CD4-positive, alpha-beta T cell (primary cell): ENCODE measurements around the gene CLIC4. TPM values are rescaled to one million over a fixed set of nuclear protein-coding genes. Genes with fewer than 3 reads are reported as not detected.

ENCODE experiments used
- ATAC-seq: fragments of 200-7000 bp; cut with Tn5 transposase; one replicate; pipeline ENCODE4 v1.10.0; 2022; ENCODE audit warnings: mild to moderate bottlenecking; ENCODE audit not compliant: poor library complexity
- CTCF ChIA-PET: fragments of 350-600 bp; sonication (Branson Sonifier 250); formaldehyde crosslinking; loops from one replicate; lab custom pipeline; 2021; ENCODE audit warnings: antibody characterized with exemption, inconsistent platforms; lab: Charles Lee
- POLR2A ChIA-PET: fragments of 350-600 bp; sonication (Branson Sonifier 250); formaldehyde crosslinking; loops from one replicate; lab custom pipeline; 2021; ENCODE audit warnings: antibody characterized with exemption, inconsistent platforms; lab: Charles Lee
- DNase-seq, 14 experiments: peaks; one replicate each; pipeline ENCODE4 v3.0.0-alpha.2; 2013 to 2020; ENCODE audit warnings: mixed read lengths in 2 of 14
- H3K27ac ChIP-seq, 2 donors: one replicate each; pipeline versions ENCODE4 v1.5.1 to v1.7.0; 2013; ENCODE audit warnings: low read length in 2 of 2, low read depth in 1 of 2, mild to moderate bottlenecking in 1 of 2
- H3K27me3 ChIP-seq, 2 experiments: 1 replicate in 1 of 2; 2 replicates in 1 of 2; pipeline versions ENCODE4 v1.6.1 to v1.7.0; 2013; ENCODE audit warnings: low read length in 2 of 2, control low read depth in 1 of 2, mild to moderate bottlenecking in 1 of 2, moderate library complexity in 1 of 2; ENCODE audit not compliant: insufficient read depth in 2 of 2, control insufficient read depth in 1 of 2
- H3K36me3 ChIP-seq: one replicate; pipeline ENCODE4 v1.6.1; 2013; ENCODE audit warnings: low read length, control low read depth; ENCODE audit not compliant: insufficient read depth
- H3K4me1 ChIP-seq: one replicate; pipeline ENCODE4 v1.6.1; 2013; ENCODE audit warnings: low read length, control low read depth; ENCODE audit not compliant: insufficient read depth
- H3K4me3 ChIP-seq: one replicate; pipeline ENCODE4 v1.5.1; 2013; ENCODE audit warnings: mild to moderate bottlenecking, low read length, moderate library complexity
- H3K9me3 ChIP-seq, 2 experiments: 1 replicate in 1 of 2; 2 replicates in 1 of 2; pipeline versions ENCODE4 v1.6.1 to v1.7.0; 2013; ENCODE audit warnings: low read length in 2 of 2, mild to moderate bottlenecking in 2 of 2, control low read depth in 1 of 2, moderate library complexity in 1 of 2; ENCODE audit not compliant: control insufficient read depth in 1 of 2, insufficient read depth in 1 of 2
- H3K27ac Mint-ChIP-seq: one replicate; pipeline ENCODE4 v1.8.0; 2020; ENCODE audit warnings: mixed read lengths
- H3K27me3 Mint-ChIP-seq: one replicate; pipeline ENCODE4 v1.8.0; 2021; ENCODE audit warnings: mixed read lengths
- H3K36me3 Mint-ChIP-seq: one replicate; pipeline ENCODE4 v1.8.0; 2021; ENCODE audit warnings: low read depth, mixed read lengths
- H3K4me1 Mint-ChIP-seq: one replicate; pipeline ENCODE4 v1.8.0; 2021; ENCODE audit warnings: low read depth, mixed read lengths
- H3K4me3 Mint-ChIP-seq: one replicate; pipeline ENCODE4 v1.8.0; 2020; ENCODE audit warnings: mild to moderate bottlenecking, mixed read lengths
- H3K9me3 Mint-ChIP-seq: one replicate; pipeline ENCODE4 v1.8.0; 2020; ENCODE audit warnings: mixed read lengths
- intact Hi-C, 2 experiments: fragments of 100-400 bp; cut with DNase I in 1 of 2; cut with micrococcal nuclease in 1 of 2; formaldehyde crosslinking; loops; one replicate each; pipeline versions ENCODE4 v1.15.1 to v1.9.0; 2023 to 2025; cut with DNase I, micrococcal nuclease
- total RNA-seq, 174 experiments: library from RNA in 2 of 174; stranded (reverse) in 2 of 174; gene quantifications; one replicate each; pipeline ENCODE4 v1.2.3 and lab custom pipeline; 2021 to 2026
- TF ChIP-seq, protein P1 (sequence below): fragments of 200-600 bp; IDR thresholded peaks from one replicate; pipeline ENCODE4 v1.8.0; 2022; ENCODE audit warnings: antibody characterized with exemption, mild to moderate bottlenecking

CLIC4 gene
- total RNA-seq, 2 experiments from 2014 or later, result 1.1 to 1.3 TPM

DNA sequence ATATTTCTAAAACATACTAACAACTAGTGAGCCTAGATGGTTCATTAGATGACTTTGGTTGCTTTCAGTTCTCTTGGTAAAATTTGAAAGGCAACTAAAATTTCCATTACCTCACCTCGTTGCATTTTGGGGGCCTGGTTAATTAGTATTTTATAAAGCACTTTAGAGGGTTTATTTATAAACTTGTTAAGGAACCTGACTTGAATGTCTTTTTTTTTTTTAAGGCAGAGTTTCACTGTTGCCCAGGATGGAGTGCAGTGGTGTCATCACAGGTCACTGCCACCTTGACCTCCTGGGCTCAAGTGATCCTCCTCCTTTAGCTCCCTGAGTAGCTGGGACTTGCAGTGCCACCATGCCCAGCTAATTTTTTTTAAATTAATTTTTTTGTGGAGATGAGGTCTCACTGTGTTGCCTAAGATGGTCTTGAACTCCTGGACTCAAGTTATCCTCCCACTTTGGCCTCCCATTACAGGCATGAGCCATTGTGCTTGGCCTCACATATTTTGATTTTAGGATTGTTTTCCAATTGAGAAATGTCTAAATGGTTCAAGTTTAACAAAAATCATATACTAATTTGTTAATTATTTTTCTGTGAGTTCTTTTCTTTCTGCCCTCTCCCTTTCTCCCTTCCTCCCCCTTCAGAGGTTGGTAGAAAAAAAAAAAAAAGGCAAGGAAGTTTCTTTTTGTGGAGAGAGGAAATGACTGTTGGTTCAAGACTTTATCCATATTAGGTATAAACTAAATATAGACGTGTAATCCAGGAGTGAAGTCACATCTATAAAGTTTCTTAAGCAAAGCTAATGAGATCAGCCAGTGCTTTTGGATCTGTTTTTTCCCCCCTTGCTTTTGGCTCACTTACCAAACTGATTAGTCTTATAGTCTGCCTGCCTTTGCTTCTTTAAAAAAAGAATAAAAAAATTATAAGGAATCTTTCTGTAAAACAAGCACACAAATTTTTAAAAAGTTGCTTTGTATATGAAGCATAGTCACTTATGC is 24.7 kb downstream of the CLIC4 start:
- Mint-ChIP-seq H3K9me3 (no peaks in the 10 kb centered on the region), H3K4me1 (peaks cover 6% of the 10 kb centered on the region), H3K36me3 (no peaks in the 10 kb centered on the region), H3K27me3 (no peaks in the 10 kb centered on the region), H3K27ac (no peak overlapping the region), H3K4me3 (no peak overlapping the region)
- intact Hi-C loops, result no loop called here
- no peaks in the 10 kb centered on the region for H3K36me3 ChIP-seq
- H3K9me3 ChIP-seq, result no peaks in the 10 kb centered on the region
- TF ChIP-seq, protein P1, sequence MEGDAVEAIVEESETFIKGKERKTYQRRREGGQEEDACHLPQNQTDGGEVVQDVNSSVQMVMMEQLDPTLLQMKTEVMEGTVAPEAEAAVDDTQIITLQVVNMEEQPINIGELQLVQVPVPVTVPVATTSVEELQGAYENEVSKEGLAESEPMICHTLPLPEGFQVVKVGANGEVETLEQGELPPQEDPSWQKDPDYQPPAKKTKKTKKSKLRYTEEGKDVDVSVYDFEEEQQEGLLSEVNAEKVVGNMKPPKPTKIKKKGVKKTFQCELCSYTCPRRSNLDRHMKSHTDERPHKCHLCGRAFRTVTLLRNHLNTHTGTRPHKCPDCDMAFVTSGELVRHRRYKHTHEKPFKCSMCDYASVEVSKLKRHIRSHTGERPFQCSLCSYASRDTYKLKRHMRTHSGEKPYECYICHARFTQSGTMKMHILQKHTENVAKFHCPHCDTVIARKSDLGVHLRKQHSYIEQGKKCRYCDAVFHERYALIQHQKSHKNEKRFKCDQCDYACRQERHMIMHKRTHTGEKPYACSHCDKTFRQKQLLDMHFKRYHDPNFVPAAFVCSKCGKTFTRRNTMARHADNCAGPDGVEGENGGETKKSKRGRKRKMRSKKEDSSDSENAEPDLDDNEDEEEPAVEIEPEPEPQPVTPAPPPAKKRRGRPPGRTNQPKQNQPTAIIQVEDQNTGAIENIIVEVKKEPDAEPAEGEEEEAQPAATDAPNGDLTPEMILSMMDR, result no peak
- POLR2A ChIA-PET, result no interaction called here
- CTCF ChIA-PET, result no interaction called here
- no peak overlapping the region for H3K27ac ChIP-seq
- DNase-seq, result no peak
- H3K4me1 ChIP-seq, result no peaks in the 10 kb centered on the region
- H3K4me3 ChIP-seq, result no peak overlapping the region
- no peaks in the 10 kb centered on the region for H3K27me3 ChIP-seq
- no peak for ATAC-seq

DNA sequence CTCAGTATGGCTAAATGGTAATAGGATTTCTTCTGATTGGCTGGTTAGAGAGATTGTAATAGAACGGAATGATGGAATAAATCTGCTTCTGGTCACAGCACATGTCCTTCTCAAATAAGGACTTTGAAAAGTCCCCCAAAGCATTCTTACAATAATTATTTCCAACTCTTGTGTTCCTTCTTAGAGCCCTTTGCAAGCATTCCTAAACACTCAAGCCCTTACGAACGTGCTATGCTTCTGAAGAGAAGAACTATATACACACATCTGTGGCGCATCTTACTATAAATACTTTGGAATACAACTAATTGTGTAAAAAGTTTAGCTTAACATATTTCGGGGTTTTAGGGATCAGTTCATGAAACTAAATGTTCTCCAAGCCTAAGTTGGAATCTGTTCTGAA is 25.6 kb downstream of the CLIC4 start:
- peaks cover 6% of the 10 kb centered on the region for H3K4me1 Mint-ChIP-seq
- no peak overlapping the region for H3K27ac Mint-ChIP-seq
- ATAC-seq, result no peak
- Histone ChIP-seq H3K4me1 (no peaks in the 10 kb centered on the region), H3K9me3 (no peaks in the 10 kb centered on the region), H3K4me3 (no peak overlapping the region), H3K27me3 (no peaks in the 10 kb centered on the region), H3K27ac (no peak overlapping the region), H3K36me3 (no peaks in the 10 kb centered on the region)
- CTCF ChIA-PET, result no interaction called here
- intact Hi-C loops, result no loop called here
- POLR2A ChIA-PET, result no interaction called here
- no peaks in the 10 kb centered on the region for H3K9me3 Mint-ChIP-seq
- no peaks in the 10 kb centered on the region for H3K36me3 Mint-ChIP-seq
- H3K27me3 Mint-ChIP-seq, result no peaks in the 10 kb centered on the region
- H3K4me3 Mint-ChIP-seq, result no peak overlapping the region
- TF ChIP-seq, protein P1, result no peak
- no peak for DNase-seq

DNA sequence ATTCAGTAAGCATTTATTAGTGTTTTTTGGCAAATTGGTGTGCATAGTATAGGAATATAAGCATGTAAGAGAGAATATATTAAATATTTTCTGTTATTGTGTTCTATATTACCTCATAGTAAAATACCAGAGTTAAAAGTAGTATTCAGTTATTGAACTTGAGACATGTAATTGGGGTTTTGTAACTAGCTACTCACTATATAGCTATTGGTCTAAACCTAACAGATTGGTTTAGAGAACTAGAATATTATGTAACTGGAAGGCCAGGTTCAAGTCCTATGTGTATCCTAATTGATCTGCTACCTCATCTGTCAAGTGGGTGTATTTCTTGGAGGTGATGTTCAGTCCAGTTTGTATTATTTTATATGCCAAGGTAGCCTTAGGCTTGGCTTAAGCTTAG is 26.3 kb downstream of the CLIC4 start:
- Histone ChIP-seq H3K36me3 (no peaks in the 10 kb centered on the region), H3K27me3 (no peaks in the 10 kb centered on the region), H3K4me3 (no peak overlapping the region), H3K27ac (no peak overlapping the region), H3K9me3 (no peaks in the 10 kb centered on the region), H3K4me1 (no peaks in the 10 kb centered on the region)
- Mint-ChIP-seq H3K4me3 (no peak overlapping the region), H3K27me3 (no peaks in the 10 kb centered on the region), H3K4me1 (peaks cover 6% of the 10 kb centered on the region), H3K9me3 (no peaks in the 10 kb centered on the region), H3K36me3 (no peaks in the 10 kb centered on the region), H3K27ac (no peak overlapping the region)
- ChIA-PET CTCF (no interaction called here), POLR2A (interaction anchor here (0.6 kb wide), 2 partner anchors 51 to 83 kb away, joined by 3 read pairs; no protein-coding TSS in a partner anchor)
- ATAC-seq, result no peak
- intact Hi-C loops, result no loop called here
- DNase-seq, result no peak
- TF ChIP-seq, protein P1, result no peak
